ENCODE results near the gene SPATA7.
"Not testable (repeated sequence)": the region's sequence is repeated elsewhere in the genome, so short reads cannot be mapped to it uniquely, and the experiment has no call there.

SPATA7 gene

GRCh38 chr14:88385212-88386101 lies at the start of gene SPATA7:
SPATA7 (plus strand) TSS chr14:88385657; CDS start chr14:88385819, 162 bp downstream.
- DNase-seq (ENCODE audit: low read depth): peak; percentile 50

- DNase-seq (ENCODE audit: low read depth): no peak
Measured at GRCh38 chr14:88340357-88340756, 45.1 kb upstream of the SPATA7 start.

GRCh38 chr14:88342980-88343379 lies 42.5 kb upstream of the SPATA7 start:
- no peak for DNase-seq (ENCODE audit: low read depth)

GRCh38 chr14:88346048-88346639 lies 39.3 kb upstream of the SPATA7 start:
- DNase-seq (ENCODE audit: low read depth): no peak

- DNase-seq (ENCODE audit: low read depth): no peak
Measured at GRCh38 chr14:88348546-88348945, 36.9 kb upstream of the SPATA7 start.

GRCh38 chr14:88351966-88352691 lies 33.3 kb upstream of the SPATA7 start:
- DNase-seq (ENCODE audit: low read depth): no peak

GRCh38 chr14:88352698-88353097 lies 32.8 kb upstream of the SPATA7 start:
- DNase-seq (ENCODE audit: low read depth): no peak

GRCh38 chr14:88354358-88354757 lies 31.1 kb upstream of the SPATA7 start:
- DNase-seq (ENCODE audit: low read depth): no peak

- no peak for DNase-seq (ENCODE audit: low read depth)
Measured at GRCh38 chr14:88359500-88359899, 26.0 kb upstream of the SPATA7 start.

GRCh38 chr14:88363644-88364043 lies 21.8 kb upstream of the SPATA7 start:
- no peak for DNase-seq (ENCODE audit: low read depth)

GRCh38 chr14:88364710-88365413 lies 20.6 kb upstream of the SPATA7 start:
- no peak for DNase-seq (ENCODE audit: low read depth)

GRCh38 chr14:88369496-88369895 lies 16.0 kb upstream of the SPATA7 start:
- no peak for DNase-seq (ENCODE audit: low read depth)

GRCh38 chr14:88379706-88380343 lies 5.6 kb upstream of the SPATA7 start:
- no peak for DNase-seq (ENCODE audit: low read depth)

- no peak for DNase-seq (ENCODE audit: low read depth)
Measured at GRCh38 chr14:88380405-88380804, 5.1 kb upstream of the SPATA7 start.

- not testable (repeated sequence) for DNase-seq (ENCODE audit: low read depth)
Measured at GRCh38 chr14:88381634-88382033, 3.8 kb upstream of the SPATA7 start.

GRCh38 chr14:88384718-88385117 lies 739 bp upstream of the SPATA7 start:
- no peak for DNase-seq (ENCODE audit: low read depth)

GRCh38 chr14:88386256-88386794 lies 868 bp downstream of the SPATA7 start:
- no peak for DNase-seq (ENCODE audit: low read depth)

GRCh38 chr14:88388741-88389282 lies 3.4 kb downstream of the SPATA7 start:
- DNase-seq (ENCODE audit: low read depth): no peak

- no peak for DNase-seq (ENCODE audit: low read depth)
Measured at GRCh38 chr14:88392609-88393008, 7.2 kb downstream of the SPATA7 start.

- no peak for DNase-seq (ENCODE audit: low read depth)
Measured at GRCh38 chr14:88411039-88411438, 25.6 kb downstream of the SPATA7 start.

- DNase-seq (ENCODE audit: low read depth): no peak
Measured at GRCh38 chr14:88417594-88417993, 32.1 kb downstream of the SPATA7 start.
